Activated B cell treated with CpG ODN at 0.5 μM for 24 hours (primary cell): ENCODE data around the gene ZNF132. TPM values are rescaled to one million over a fixed set of nuclear protein-coding genes. Genes with fewer than 3 reads are reported as not detected.
A peak's percentile ranks its signal among the peaks of the same experiment; 100 is the strongest.

Experiments used
- ATAC-seq: fragments of 200-7000 bp; cut with Tn5 transposase; one replicate; pipeline ENCODE4 v1.10.0; 2021; ENCODE audit warnings: low read depth, mild to moderate bottlenecking, moderate library complexity
- CTCF ChIA-PET: fragments of 350-600 bp; sonication (Branson Sonifier 250); formaldehyde crosslinking; loops from one replicate; lab custom pipeline; 2021; ENCODE audit warnings: antibody characterized with exemption; lab: Charles Lee
- POLR2A ChIA-PET: fragments of 350-600 bp; sonication (Branson Sonifier 250); formaldehyde crosslinking; loops from one replicate; lab custom pipeline; 2021; ENCODE audit warnings: antibody characterized with exemption; lab: Charles Lee
- DNase-seq: peaks from one replicate; pipeline ENCODE4 v3.0.0; 2022
- H3K27ac Mint-ChIP-seq: one replicate; pipeline ENCODE4 v1.8.0; 2020; ENCODE audit warnings: mixed read lengths
- H3K27me3 Mint-ChIP-seq: one replicate; pipeline ENCODE4 v1.8.0; 2021; ENCODE audit warnings: mixed read lengths
- H3K36me3 Mint-ChIP-seq: one replicate; pipeline ENCODE4 v1.8.0; 2021; ENCODE audit warnings: low read depth, mixed read lengths
- H3K4me1 Mint-ChIP-seq: one replicate; pipeline ENCODE4 v1.8.0; 2021; ENCODE audit warnings: mixed read lengths
- H3K4me3 Mint-ChIP-seq: one replicate; pipeline ENCODE4 v1.8.0; 2020; ENCODE audit warnings: mild to moderate bottlenecking, mixed read lengths
- H3K9me3 Mint-ChIP-seq: one replicate; pipeline ENCODE4 v1.8.0; 2020; ENCODE audit warnings: mixed read lengths
- CTCF ChIP-seq: fragments of 200-600 bp; IDR thresholded peaks from one replicate; pipeline ENCODE4 v1.8.0; 2022; ENCODE audit warnings: antibody characterized with exemption, mild to moderate bottlenecking
- intact Hi-C: fragments of 100-400 bp; cut with micrococcal nuclease; formaldehyde crosslinking; loops from one replicate; pipeline ENCODE4 v1.15.1; 2024
- total RNA-seq: library from RNA; stranded (reverse); gene quantifications from 2 replicates; pipeline ENCODE4 v1.2.3, GENCODE V29; 2022

Gene ZNF132
- total RNA-seq, 1 donor from 2014 or later = 10.4 TPM

- Mint-ChIP-seq H3K27ac (peak overlapping the region; percentile 97), H3K4me3 (peak overlapping the region; percentile 96), H3K9me3 (peaks cover 38% of the 10 kb centered on the region), H3K4me1 (peaks cover 20% of the 10 kb centered on the region), H3K36me3 (peaks cover 44% of the 10 kb centered on the region), H3K27me3 (peaks cover 4% of the 10 kb centered on the region)
- POLR2A ChIA-PET = interaction anchor here (0.6 to 2.2 kb wide), 15 partner anchors 11 to 694 kb away, joined by 3 to 19 read pairs (median 4); partner anchors contain the start of genes UBE2M, ZNF324B, ZNF497 and ZNF584
- no peak for ATAC-seq
- no peak for TF ChIP-seq CTCF
- DNase-seq = no peak
- CTCF ChIA-PET = interaction anchor here (1.2 kb wide), 1 partner anchor 80 kb away, joined by 4 read pairs; the partner anchor contains the start of gene ZBTB45
- intact Hi-C loops = loop anchor here (1.0 to 2.0 kb wide), 14 partner anchors 11 to 135 kb away; partner anchors contain the start of genes ERVK3-1, MZF1, RPS5 and ZBTB45
Measured at GRCh38 chr19:58440556-58440955, 603 bp upstream of the ZNF132 start.

- intact Hi-C loops = no loop called here
- no peak overlapping the region for H3K27ac Mint-ChIP-seq
- DNase-seq (no peak), ATAC-seq (no peak)
- H3K27me3 Mint-ChIP-seq = no peaks in the 10 kb centered on the region
- peaks cover 7% of the 10 kb centered on the region for H3K4me1 Mint-ChIP-seq
- ChIA-PET CTCF (no interaction called here), POLR2A (no interaction called here)
- TF ChIP-seq CTCF = no peak
- peaks cover 80% of the 10 kb centered on the region for H3K36me3 Mint-ChIP-seq
- no peak overlapping the region for H3K4me3 Mint-ChIP-seq
- H3K9me3 Mint-ChIP-seq = peaks cover 53% of the 10 kb centered on the region
Measured at GRCh38 chr19:58434217-58434616, 5.7 kb downstream of the ZNF132 start.

- no peaks in the 10 kb centered on the region for H3K4me1 Mint-ChIP-seq
- intact Hi-C loops = no loop called here
- H3K27me3 Mint-ChIP-seq = no peaks in the 10 kb centered on the region
- TF ChIP-seq CTCF = no peak
- DNase-seq = no peak
- ChIA-PET POLR2A (no interaction called here), CTCF (no interaction called here)
- H3K27ac Mint-ChIP-seq = no peak overlapping the region
- H3K9me3 Mint-ChIP-seq = peaks cover 41% of the 10 kb centered on the region
- H3K4me3 Mint-ChIP-seq = no peak overlapping the region
- H3K36me3 Mint-ChIP-seq = peaks cover 40% of the 10 kb centered on the region
- no peak for ATAC-seq
Measured at GRCh38 chr19:58429745-58430144, 10.2 kb downstream of the ZNF132 start.

- no peak for TF ChIP-seq CTCF
- Mint-ChIP-seq H3K27me3 (no peaks in the 10 kb centered on the region), H3K4me3 (no peak overlapping the region), H3K27ac (no peak overlapping the region), H3K4me1 (no peaks in the 10 kb centered on the region), H3K36me3 (peaks cover 29% of the 10 kb centered on the region), H3K9me3 (peaks cover 36% of the 10 kb centered on the region)
- POLR2A ChIA-PET = no interaction called here
- intact Hi-C loops = no loop called here
- DNase-seq = no peak
- ATAC-seq = no peak
- CTCF ChIA-PET = no interaction called here
Measured at GRCh38 chr19:58428617-58429016, 11.3 kb downstream of the ZNF132 start.

GRCh38 chr19:58417071-58417470 is 22.9 kb downstream of the ZNF132 start:
- ChIA-PET POLR2A (interaction anchor here (0.6 to 1.2 kb wide), 3 partner anchors 23 to 55 kb away, joined by 3 to 6 read pairs (median 3); partner anchors contain the start of genes ZNF132 and ZNF324B), CTCF (no interaction called here)
- DNase-seq (no peak), ATAC-seq (no peak)
- intact Hi-C loops = no loop called here
- Mint-ChIP-seq H3K27me3 (no peaks in the 10 kb centered on the region), H3K36me3 (peaks cover 38% of the 10 kb centered on the region), H3K4me3 (no peak overlapping the region), H3K9me3 (no peaks in the 10 kb centered on the region), H3K27ac (no peak overlapping the region), H3K4me1 (no peaks in the 10 kb centered on the region)
- no peak for TF ChIP-seq CTCF
